HG02642 (cell line): ENCODE results near the gene NEAT1.

Source experiments
- ATAC-seq: cut with Tn5 transposase; IDR thresholded peaks from one replicate; pipeline ENCODE4 v1.9.1; 2021; ENCODE audit warnings: mild to moderate bottlenecking; ENCODE audit not compliant: unreplicated experiment, poor library complexity

The NEAT1 gene

DNA sequence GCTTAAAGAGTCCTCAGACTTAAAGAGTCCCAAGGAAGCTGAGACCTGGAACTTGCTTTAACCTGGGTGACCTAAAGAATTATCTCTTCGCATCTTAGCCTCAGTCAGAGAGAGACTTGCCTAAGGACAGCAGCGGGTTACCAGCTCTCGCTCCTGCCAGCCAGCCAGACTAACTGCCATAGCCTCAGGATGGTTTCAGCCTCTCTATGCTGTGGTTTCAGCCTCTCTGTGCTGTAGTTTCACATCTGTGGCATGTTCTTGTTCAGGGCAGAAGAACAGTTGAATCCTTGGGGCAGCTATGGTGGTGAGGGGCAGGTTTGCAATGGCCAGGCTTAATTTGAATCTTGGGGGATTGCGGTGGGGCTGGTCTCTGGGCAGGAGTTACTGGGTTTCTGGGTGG, 33.9 kb upstream of the NEAT1 start:
- no peak for ATAC-seq

GRCh38 chr11:65389294-65389980, 33.2 kb upstream of the NEAT1 start:
- ATAC-seq: no peak

DNA sequence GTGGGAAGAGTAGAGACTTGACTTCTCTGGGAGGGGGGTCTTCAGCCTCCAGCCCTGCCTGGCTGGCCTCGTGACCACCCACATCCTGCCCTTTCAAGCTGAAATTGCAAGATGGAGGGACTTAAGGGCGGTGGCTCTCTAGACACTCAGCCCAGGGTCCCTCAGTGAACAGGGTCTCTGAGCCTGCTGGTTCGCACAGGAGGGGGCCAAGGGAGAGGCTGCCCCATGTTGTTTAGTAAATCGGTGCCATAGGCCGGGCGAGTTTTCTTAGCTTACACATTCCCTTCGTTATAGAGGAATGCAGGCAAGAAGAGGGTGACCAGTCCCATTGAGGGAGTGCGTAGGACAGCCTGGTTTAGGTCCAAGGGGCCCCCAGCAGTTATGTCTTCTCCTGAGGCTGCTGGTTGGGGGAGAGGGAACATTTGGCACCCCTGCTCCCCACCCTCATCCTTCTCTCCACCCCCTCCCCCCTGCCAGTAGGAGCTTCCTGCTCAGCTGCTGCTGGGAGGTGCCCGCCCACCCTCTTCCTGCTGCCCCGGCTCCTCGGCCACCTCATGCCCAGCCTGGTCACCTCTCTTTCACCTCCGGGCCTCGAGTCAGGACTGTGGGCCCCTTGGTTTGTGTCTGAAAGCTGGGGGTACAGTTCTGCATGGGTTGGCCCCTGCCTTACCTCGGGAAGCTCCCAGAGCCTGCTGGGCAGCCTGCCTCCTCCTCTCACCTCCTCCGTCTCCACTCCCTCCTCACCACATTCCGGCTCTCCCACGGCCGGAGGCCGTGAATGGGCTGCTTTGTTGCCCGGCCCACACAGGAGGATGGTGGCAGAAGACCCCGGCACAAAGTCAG, 32.3 kb upstream of the NEAT1 start:
- no peak for ATAC-seq

DNA sequence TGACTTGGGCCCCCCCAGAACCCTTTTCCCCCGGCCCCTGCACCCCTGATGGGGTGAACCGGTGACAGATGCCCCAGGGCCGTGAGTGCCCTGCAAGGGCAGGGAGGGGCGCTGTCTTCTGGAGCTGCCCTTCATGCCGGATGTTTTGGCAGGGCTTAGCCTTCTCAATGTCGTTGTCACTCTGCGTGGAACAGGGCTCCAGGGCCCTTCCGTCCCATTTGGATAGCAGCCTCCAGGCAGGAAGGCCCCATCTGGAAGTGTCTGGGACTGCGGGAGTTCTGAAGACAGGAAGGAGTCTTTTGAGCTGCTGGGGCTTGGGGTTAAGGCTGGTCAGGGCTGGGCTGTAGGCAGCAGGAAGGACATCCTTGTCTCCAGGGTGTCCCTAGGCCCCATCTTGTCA, 31.6 kb upstream of the NEAT1 start:
- ATAC-seq: no peak

- ATAC-seq: no peak
Observed at GRCh38 chr11:65392186-65392829, 30.3 kb upstream of the NEAT1 start.

DNA sequence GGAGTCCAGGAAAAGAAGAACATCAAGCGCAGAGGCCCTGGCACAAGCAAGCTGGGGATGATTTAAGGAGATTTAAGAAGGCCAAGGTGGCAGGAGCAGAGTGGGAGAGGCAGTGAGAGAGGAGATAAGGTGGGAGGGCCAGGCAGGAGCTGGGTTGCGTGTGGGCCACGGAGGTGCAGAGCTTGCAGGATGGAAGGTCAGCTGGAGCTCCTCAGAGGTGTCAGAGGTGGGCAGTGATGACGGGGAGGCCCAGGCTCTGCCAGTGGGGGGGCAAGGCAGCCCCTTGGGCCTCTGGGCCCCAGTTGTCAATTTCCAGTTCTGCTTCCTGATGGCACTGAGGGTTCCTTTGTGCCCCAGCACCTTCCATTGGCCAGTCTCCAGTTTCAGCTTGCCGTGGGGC, 29.7 kb upstream of the NEAT1 start:
- no peak for ATAC-seq

GRCh38 chr11:65393513-65394079, 29.0 kb upstream of the NEAT1 start:
- ATAC-seq: no peak

DNA sequence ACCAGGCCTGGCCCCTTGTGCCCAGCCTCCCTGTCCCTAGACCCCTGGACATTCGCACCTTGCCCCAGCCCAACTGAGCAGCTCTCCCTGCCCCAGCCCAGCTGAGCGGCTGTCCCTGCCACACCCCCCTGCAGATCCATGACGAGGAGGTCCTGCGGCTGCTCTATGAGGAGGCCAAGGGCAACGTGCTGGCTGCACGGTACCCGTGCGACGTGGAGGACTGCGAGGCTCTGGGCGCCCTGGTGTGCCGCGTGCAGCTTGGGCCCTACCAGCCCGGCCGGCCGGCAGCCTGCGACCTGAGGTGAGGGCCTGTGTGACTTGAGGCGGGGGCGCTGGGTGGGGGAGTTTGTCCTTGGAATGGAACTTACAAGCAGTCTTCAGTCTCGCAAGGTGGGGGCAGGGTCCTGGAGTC, 28.5 kb upstream of the NEAT1 start:
- no peak for ATAC-seq

GRCh38 chr11:65395961-65396530, 26.6 kb upstream of the NEAT1 start:
- ATAC-seq: no peak

DNA sequence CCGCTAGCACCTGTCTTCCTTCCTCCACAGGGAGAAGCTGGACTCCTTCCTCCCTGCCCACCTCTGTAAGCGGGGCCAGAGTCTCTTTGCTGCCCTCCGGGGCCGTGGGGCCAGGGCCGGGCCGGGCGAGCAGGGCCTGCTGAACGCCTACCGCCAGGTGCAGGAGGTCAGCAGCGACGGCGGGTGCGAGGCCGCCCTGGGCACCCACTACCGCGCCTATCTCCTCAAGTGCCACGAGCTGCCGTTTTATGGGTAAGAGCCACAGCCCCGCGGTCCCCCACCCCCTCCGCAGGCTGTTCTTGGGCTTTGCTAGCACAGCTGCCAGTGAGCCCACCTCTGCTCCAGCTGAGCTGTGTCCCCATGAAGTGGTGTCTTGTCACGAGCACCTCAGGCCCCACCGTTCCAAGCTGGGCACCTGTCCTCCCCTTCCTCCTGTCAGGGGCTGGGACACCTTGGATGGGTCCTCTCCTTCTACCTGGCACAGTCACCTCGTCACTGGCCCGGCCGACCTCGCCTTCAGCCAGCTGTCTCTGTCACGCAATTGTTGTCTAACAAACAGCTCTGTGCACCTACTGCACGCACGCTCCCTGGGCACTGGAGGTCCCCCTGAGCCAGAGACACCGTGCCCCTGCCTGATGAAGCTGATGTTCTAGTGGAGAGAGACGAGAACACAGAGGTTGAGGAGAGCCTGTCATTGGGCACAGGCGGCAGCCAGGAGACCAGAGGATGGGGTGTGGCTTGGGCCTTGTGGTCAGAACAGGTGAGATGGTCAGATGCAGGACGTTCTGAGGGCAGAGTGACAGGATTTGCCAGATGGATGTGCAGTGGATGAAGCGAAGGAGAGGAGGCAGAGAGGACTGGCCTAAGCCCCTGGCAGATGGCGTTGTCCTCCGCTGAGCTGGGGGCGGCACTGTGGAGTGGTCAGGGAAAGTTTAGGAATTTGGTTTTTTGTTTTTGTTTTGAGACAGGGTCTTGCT, 25.5 kb upstream of the NEAT1 start:
- ATAC-seq: no peak

DNA sequence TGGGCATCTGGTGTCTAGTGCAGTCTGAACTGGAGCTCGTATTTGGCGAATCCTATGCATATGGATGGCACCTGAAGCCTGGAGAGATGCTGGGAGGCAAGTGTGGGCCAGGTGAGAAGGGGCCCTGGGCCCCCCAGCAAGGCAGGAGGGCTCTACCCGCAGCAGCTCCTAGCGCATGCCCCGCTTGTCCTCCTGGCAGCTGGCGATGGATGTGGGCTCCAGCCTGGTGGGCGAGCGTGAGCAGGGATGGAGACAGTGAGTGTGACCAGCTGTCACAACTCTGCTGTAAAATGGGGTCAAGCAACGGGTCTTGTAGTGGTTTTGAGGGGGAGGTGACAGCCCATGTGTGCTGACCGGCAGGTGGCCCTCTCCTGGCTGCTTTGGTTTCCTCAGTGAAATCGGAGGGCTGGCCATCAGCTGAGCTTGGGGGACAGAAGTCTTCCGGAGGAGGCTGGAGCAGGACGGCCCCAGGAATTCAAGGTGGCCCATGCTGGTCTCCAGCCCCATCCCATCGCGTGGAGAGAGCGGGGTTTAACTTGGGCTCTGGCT, 24.2 kb upstream of the NEAT1 start:
- no peak for ATAC-seq

- ATAC-seq: no peak
Observed at GRCh38 chr11:65399249-65399648, 23.3 kb upstream of the NEAT1 start.

- no peak for ATAC-seq
Observed at GRCh38 chr11:65399845-65400244, 22.8 kb upstream of the NEAT1 start.

DNA sequence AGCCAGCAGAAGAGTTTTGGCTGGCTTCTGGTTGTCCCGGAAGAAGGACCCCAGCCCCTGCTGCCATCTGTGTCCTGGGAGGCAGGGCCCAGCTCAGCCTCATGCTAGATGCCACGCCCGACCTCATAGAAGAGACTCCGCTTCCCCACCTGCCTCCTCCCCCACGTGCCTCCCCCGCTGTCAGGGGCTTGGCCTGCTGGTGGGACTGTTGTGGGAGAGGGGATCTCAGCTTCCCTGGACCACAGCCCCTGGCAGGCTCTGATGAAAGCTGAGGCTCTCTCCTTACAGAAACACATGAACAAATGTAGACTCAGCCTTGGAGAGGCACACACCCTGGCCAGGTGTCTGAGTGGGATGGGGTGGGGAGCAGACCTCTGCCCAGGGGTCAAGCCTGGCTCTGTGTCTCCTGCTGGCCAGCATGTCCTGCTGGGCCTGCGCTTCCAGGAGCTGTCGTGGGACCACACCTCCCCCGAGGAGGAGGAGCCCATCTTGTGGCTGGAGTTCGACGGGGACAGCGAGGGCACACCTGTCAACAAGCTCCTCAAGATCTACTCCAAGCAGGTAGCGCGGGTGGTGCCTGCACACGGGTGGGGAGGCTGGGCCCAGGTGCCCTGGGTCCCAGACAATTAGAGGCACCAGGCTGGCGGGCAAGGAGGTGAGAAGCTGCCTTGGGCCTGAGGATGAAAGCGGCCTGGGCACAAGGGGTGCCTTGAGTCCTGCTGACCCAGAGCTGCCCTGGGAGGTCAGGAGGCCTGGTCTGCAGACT, 22.1 kb upstream of the NEAT1 start:
- no peak for ATAC-seq

DNA sequence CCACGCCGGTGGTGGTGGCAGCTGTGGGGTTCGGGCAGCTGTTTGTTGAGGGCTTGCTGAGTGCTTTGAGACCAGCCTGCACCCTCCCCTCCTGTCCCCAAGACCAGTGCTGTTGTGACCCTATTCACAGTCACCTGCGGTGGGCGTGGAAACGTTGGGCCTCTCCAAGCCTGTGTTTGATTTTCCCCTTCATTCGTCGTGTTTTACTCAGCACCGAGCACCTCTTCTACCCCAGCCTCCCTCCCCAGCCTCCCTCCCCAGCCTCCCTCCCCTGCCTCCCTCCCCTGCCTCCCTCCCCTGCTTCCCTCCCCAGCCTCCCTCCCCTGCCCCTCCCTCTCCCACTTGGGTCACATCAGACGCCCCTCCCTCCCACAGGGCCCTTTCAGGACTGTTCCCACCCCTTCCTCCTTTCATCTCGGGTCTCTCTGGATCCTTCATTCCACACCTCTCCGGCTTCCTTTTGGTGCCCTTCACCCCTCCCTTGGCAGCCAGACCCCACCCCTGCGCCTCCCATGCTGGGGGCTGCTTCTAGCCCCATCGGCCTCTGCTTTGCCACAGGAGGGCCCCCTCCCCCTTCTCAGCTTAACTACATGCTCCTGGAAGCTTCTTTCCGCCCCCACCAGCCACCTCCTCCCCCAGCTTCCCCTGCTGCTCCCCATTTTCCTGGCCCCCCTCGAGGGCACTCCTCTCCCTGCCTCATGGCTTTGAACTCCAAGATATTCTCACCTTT, 21.4 kb upstream of the NEAT1 start:
- no peak for ATAC-seq

DNA sequence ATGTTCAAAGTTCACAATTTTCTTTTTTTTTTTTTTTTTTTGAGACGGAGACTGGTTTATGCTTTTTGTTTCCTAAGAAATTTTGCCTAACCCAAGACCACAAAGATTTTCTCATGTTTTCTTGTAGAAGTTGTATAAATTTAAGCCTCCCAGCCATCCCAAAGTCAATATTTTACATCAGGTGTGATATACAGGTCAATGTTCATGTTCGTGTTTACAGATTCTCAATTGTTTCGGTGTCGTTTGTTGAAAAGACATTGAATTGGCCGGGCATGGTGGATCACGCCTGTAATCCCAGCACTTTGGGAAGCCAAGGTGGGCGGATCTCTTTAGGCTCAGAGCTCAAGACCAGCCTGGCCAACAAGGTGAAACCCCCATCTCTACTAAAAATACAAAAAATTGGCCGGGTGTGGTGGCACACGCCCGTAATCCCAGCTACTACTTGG, 20.8 kb upstream of the NEAT1 start:
- ATAC-seq: no peak

GRCh38 chr11:65402790-65403189, 19.8 kb upstream of the NEAT1 start:
- no peak for ATAC-seq

DNA sequence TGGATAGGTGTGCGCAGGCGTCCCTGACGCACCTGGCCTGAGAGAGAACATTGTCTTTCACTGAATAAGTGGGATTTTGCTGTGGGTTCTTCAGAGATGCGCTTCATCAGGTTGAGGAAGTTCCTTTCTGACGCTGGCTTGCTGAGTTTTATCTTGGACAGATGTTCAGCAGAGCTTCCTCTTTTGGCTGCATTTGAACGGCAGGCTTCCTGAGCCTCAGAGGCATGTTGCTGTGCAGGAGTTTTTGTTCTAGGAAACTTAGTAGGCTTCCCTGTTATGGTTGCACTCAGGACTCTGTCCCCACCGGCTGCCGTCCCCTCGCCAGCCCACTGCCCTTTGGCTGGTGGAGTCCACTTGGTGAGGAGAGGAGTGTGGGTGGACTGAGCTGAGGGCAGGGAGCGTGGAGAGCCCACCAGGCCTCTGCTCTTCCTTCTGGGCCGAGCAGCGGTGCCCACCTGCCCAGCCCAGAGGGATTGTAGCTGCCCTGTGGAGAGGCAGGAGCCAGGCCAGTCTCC, 18.9 kb upstream of the NEAT1 start:
- no peak for ATAC-seq
